Measurements from ENCODE around the gene NPAT. TPM values are rescaled to one million over a fixed set of nuclear protein-coding genes. Genes with fewer than 3 reads are reported as not detected.

The NPAT gene
- total RNA-seq, 2 experiments from 2014 or later = 25.4 to 28.9 TPM

DNA sequence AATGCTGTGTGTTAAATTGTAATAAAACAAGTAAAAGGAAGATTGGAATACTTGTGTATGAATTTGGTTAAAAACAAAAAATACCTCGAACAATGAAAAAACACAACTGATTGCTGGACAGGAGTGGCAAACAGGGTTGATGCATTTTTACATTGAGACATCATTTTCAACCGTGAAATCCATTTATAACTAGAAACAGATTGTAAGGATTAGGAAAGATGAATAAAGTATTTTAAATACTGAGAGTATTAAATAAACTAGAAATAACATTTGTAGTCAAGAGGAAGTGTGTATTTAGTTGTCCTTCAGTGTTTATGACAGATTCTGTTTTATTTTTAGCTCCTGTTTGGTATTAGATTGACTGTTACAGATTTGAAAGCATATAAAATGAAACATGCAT lies 5.8 kb upstream of the NPAT start:
- Mint-ChIP-seq H3K27ac (no peak overlapping the region), H3K9me3 (no peaks in the 10 kb centered on the region), H3K27me3 (no peaks in the 10 kb centered on the region), H3K4me1 (ENCODE audit: low read depth) (peaks cover 61% of the 10 kb centered on the region), H3K36me3 (ENCODE audit: low read depth) (peaks cover 71% of the 10 kb centered on the region), H3K4me3 (peak overlapping the region; percentile 77)
- Histone ChIP-seq H3K4me3 (ENCODE audit: low read length) (peak overlapping the region; percentile 75), H3K36me3 (ENCODE audit: insufficient read depth, low read length) (peaks cover 57% of the 10 kb centered on the region), H3K4me1 (ENCODE audit: insufficient read depth, low read length) (peaks cover 41% of the 10 kb centered on the region), H3K27me3 (ENCODE audit: control insufficient read depth in 1 of 2, insufficient read depth in 2 of 2, low read length in 2 of 2) (no peaks in the 10 kb centered on the region), H3K27ac (ENCODE audit: low read depth in 1 of 2, low read length in 2 of 2) (peak overlapping the region; percentile 24 to 95), H3K9me3 (ENCODE audit: control insufficient read depth in 1 of 2, insufficient read depth in 1 of 2, low read length in 2 of 2) (no peaks in the 10 kb centered on the region)
- DNase-seq (no peak), ATAC-seq (ENCODE audit: poor library complexity) (no peak)
- intact Hi-C loops (cut with DNase I, micrococcal nuclease) = loop anchor here in 1 of 2 experiments (10.0 kb wide), 1 partner anchor 437 kb away; the partner anchor contains the start of gene DDX10
- TF ChIP-seq, protein P1, sequence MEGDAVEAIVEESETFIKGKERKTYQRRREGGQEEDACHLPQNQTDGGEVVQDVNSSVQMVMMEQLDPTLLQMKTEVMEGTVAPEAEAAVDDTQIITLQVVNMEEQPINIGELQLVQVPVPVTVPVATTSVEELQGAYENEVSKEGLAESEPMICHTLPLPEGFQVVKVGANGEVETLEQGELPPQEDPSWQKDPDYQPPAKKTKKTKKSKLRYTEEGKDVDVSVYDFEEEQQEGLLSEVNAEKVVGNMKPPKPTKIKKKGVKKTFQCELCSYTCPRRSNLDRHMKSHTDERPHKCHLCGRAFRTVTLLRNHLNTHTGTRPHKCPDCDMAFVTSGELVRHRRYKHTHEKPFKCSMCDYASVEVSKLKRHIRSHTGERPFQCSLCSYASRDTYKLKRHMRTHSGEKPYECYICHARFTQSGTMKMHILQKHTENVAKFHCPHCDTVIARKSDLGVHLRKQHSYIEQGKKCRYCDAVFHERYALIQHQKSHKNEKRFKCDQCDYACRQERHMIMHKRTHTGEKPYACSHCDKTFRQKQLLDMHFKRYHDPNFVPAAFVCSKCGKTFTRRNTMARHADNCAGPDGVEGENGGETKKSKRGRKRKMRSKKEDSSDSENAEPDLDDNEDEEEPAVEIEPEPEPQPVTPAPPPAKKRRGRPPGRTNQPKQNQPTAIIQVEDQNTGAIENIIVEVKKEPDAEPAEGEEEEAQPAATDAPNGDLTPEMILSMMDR (IDR thresholded peaks at IDR 0.05) = no peak
- CTCF ChIA-PET = interaction anchor here (0.6 kb wide), 1 partner anchor 158 kb away, joined by 3 read pairs; no protein-coding TSS in a partner anchor
- POLR2A ChIA-PET = interaction anchor here (11.9 kb wide), 1 partner anchor 11 kb away, joined by 773 read pairs; no protein-coding TSS in a partner anchor

- H3K9me3 Mint-ChIP-seq = no peaks in the 10 kb centered on the region
- peaks cover 51% of the 10 kb centered on the region for H3K36me3 Mint-ChIP-seq (ENCODE audit: low read depth)
- ChIA-PET POLR2A (interaction anchor here (0.9 to 11.9 kb wide), 9 partner anchors 10 to 53 kb away, joined by 3 to 773 read pairs (median 4); no protein-coding TSS in a partner anchor), CTCF (interaction anchor here (0.7 to 6.8 kb wide), 4 partner anchors 11 to 50 kb away, joined by 3 to 65 read pairs (median 5); no protein-coding TSS in a partner anchor)
- H3K27ac ChIP-seq (ENCODE audit: low read depth in 1 of 2, low read length in 2 of 2) = peak overlapping the region; percentile 95 to 99
- peak overlapping the region; percentile 96 for H3K4me3 Mint-ChIP-seq
- intact Hi-C loops (cut with DNase I, micrococcal nuclease) = loop anchor here in 1 of 2 experiments (10.0 kb wide), 1 partner anchor 439 kb away; the partner anchor contains the start of gene DDX10
- TF ChIP-seq, protein P1 (IDR thresholded peaks at IDR 0.05) = no peak
- ATAC-seq (ENCODE audit: poor library complexity) = no peak
- peaks cover 36% of the 10 kb centered on the region for H3K36me3 ChIP-seq (ENCODE audit: insufficient read depth, low read length)
- H3K9me3 ChIP-seq (ENCODE audit: control insufficient read depth in 1 of 2, insufficient read depth in 1 of 2, low read length in 2 of 2) = no peaks in the 10 kb centered on the region
- DNase-seq = peak in 3 of 14 experiments; percentile 39 to 50 (median 41)
- H3K27me3 Mint-ChIP-seq = no peaks in the 10 kb centered on the region
- H3K27ac Mint-ChIP-seq = no peak overlapping the region
- H3K27me3 ChIP-seq (ENCODE audit: control insufficient read depth in 1 of 2, insufficient read depth in 2 of 2, low read length in 2 of 2) = no peaks in the 10 kb centered on the region
- H3K4me1 Mint-ChIP-seq (ENCODE audit: low read depth) = peaks cover 47% of the 10 kb centered on the region
- H3K4me3 ChIP-seq (ENCODE audit: low read length) = peak overlapping the region; percentile 75
- H3K4me1 ChIP-seq (ENCODE audit: insufficient read depth, low read length) = peaks cover 24% of the 10 kb centered on the region
Measured at GRCh38 chr11:108226036-108226435, 3.6 kb upstream of the NPAT start.

DNA sequence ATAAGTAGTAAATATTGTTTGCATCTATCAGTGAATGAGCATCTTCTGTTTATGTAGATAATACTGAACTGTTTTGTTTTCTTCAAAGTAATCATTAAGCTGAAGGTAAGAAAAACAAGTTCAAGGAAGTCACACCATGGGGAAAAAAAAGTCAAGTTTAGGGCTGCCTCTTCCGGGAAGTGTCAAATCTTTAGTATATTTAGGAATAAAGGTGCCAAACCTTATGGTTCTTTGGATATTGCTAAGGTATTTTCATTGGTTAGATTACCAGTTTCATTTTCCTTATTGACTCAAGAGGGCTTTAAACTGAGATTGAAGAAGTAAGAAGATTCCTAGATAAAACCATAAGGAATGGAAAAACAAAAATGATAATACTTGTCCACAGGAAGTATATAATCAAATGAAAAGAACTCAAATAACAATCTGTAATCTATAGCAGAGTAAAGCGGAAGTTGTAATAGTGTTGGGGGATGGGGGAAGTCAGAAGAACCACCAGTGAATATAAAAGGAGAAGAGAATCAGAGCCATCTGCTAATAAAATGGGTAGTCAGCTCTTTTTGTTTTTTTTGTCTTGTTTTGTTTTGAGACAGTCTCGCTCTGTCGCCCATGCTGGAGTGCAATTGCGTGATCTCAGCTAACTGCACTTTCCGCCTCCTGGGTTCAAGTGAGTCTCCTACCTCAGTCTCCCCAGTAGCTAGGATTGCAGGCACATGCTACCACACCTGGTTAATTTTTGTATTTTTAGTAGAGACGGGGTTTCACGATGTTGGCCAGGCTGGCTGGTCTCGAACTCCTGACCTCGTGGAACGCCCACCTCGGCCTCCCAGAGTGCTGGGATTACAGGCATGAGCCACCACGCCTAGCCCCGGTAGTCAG lies 2.7 kb upstream of the NPAT start:
- Mint-ChIP-seq H3K4me3 (no peak overlapping the region), H3K9me3 (no peaks in the 10 kb centered on the region), H3K4me1 (ENCODE audit: low read depth) (peaks cover 47% of the 10 kb centered on the region), H3K36me3 (ENCODE audit: low read depth) (peaks cover 50% of the 10 kb centered on the region), H3K27ac (no peak overlapping the region), H3K27me3 (no peaks in the 10 kb centered on the region)
- DNase-seq = peak in 9 of 14 experiments; percentile 9 to 87 (median 31)
- Histone ChIP-seq H3K27me3 (ENCODE audit: control insufficient read depth in 1 of 2, insufficient read depth in 2 of 2, low read length in 2 of 2) (no peaks in the 10 kb centered on the region), H3K9me3 (ENCODE audit: control insufficient read depth in 1 of 2, insufficient read depth in 1 of 2, low read length in 2 of 2) (no peaks in the 10 kb centered on the region), H3K27ac (ENCODE audit: low read depth in 1 of 2, low read length in 2 of 2) (peak overlapping the region; percentile 95 to 99), H3K4me1 (ENCODE audit: insufficient read depth, low read length) (peaks cover 21% of the 10 kb centered on the region), H3K36me3 (ENCODE audit: insufficient read depth, low read length) (peaks cover 28% of the 10 kb centered on the region), H3K4me3 (ENCODE audit: low read length) (peak overlapping the region; percentile 75)
- CTCF ChIA-PET = interaction anchor here (0.7 to 6.8 kb wide), 4 partner anchors 12 to 51 kb away, joined by 3 to 65 read pairs (median 5); no protein-coding TSS in a partner anchor
- TF ChIP-seq, protein P1 (IDR thresholded peaks at IDR 0.05) = no peak
- POLR2A ChIA-PET = interaction anchor here (0.6 to 11.9 kb wide), 14 partner anchors 9 to 242 kb away, joined by 3 to 773 read pairs (median 6); partner anchors contain the start of gene C11orf65
- intact Hi-C loops (cut with DNase I, micrococcal nuclease) = loop anchor here (5.0 to 10.0 kb wide), 6 partner anchors 32 to 440 kb away; partner anchors contain the start of genes DDX10 (in 1 of the 2) and EXPH5 (in 1 of the 2)
- ATAC-seq (ENCODE audit: poor library complexity) = peak; percentile 2

Measured in CD4-positive, alpha-beta T cell (primary cell).